Activated B cell treated with CpG ODN at 0.5 μM for 24 hours (primary cell): Measurements from ENCODE around the gene FLNC. TPM values are rescaled to one million over a fixed set of nuclear protein-coding genes. Genes with fewer than 3 reads are reported as not detected.

Source experiments
- ATAC-seq: fragments of 200-7000 bp; cut with Tn5 transposase; one replicate; pipeline ENCODE4 v1.10.0; 2021; ENCODE audit warnings: low read depth, mild to moderate bottlenecking, moderate library complexity
- CTCF ChIA-PET: fragments of 350-600 bp; sonication (Branson Sonifier 250); formaldehyde crosslinking; loops from one replicate; lab custom pipeline; 2021; ENCODE audit warnings: antibody characterized with exemption; lab: Charles Lee
- POLR2A ChIA-PET: fragments of 350-600 bp; sonication (Branson Sonifier 250); formaldehyde crosslinking; loops from one replicate; lab custom pipeline; 2021; ENCODE audit warnings: antibody characterized with exemption; lab: Charles Lee
- DNase-seq: peaks from one replicate; pipeline ENCODE4 v3.0.0; 2022
- H3K27ac Mint-ChIP-seq: one replicate; pipeline ENCODE4 v1.8.0; 2020; ENCODE audit warnings: mixed read lengths
- H3K27me3 Mint-ChIP-seq: one replicate; pipeline ENCODE4 v1.8.0; 2021; ENCODE audit warnings: mixed read lengths
- H3K36me3 Mint-ChIP-seq: one replicate; pipeline ENCODE4 v1.8.0; 2021; ENCODE audit warnings: low read depth, mixed read lengths
- H3K4me1 Mint-ChIP-seq: one replicate; pipeline ENCODE4 v1.8.0; 2021; ENCODE audit warnings: mixed read lengths
- H3K4me3 Mint-ChIP-seq: one replicate; pipeline ENCODE4 v1.8.0; 2020; ENCODE audit warnings: mild to moderate bottlenecking, mixed read lengths
- H3K9me3 Mint-ChIP-seq: one replicate; pipeline ENCODE4 v1.8.0; 2020; ENCODE audit warnings: mixed read lengths
- CTCF ChIP-seq: fragments of 200-600 bp; IDR thresholded peaks from one replicate; pipeline ENCODE4 v1.8.0; 2022; ENCODE audit warnings: antibody characterized with exemption, mild to moderate bottlenecking
- intact Hi-C: fragments of 100-400 bp; cut with micrococcal nuclease; formaldehyde crosslinking; loops from one replicate; pipeline ENCODE4 v1.15.1; 2024
- total RNA-seq: library from RNA; stranded (reverse); gene quantifications from 2 replicates; pipeline ENCODE4 v1.2.3, GENCODE V29; 2022

Gene FLNC
- total RNA-seq, 1 donor from 2014 or later, result not detected

GRCh38 chr7:128832880-128833147 lies 2.6 kb downstream of the FLNC start:
- H3K4me1 Mint-ChIP-seq, result peaks cover 24% of the 10 kb centered on the region
- DNase-seq (no peak), ATAC-seq (no peak)
- intact Hi-C loops, result no loop called here
- no peak overlapping the region for H3K4me3 Mint-ChIP-seq
- H3K36me3 Mint-ChIP-seq, result no peaks in the 10 kb centered on the region
- no peak overlapping the region for H3K27ac Mint-ChIP-seq
- ChIA-PET POLR2A (no interaction called here), CTCF (interaction anchor here (1.0 kb wide), 1 partner anchor 51 kb away, joined by 3 read pairs; no protein-coding TSS in a partner anchor)
- TF ChIP-seq CTCF, result no peak
- H3K27me3 Mint-ChIP-seq, result peaks cover 24% of the 10 kb centered on the region
- H3K9me3 Mint-ChIP-seq, result no peaks in the 10 kb centered on the region

- Mint-ChIP-seq H3K27ac (no peak overlapping the region), H3K4me1 (peaks cover 24% of the 10 kb centered on the region), H3K9me3 (no peaks in the 10 kb centered on the region), H3K36me3 (no peaks in the 10 kb centered on the region), H3K27me3 (peaks cover 18% of the 10 kb centered on the region), H3K4me3 (no peak overlapping the region)
- no peak for DNase-seq
- CTCF ChIA-PET, result interaction anchor here (1.0 kb wide), 1 partner anchor 51 kb away, joined by 3 read pairs; no protein-coding TSS in a partner anchor
- no peak for TF ChIP-seq CTCF
- intact Hi-C loops, result no loop called here
- POLR2A ChIA-PET, result no interaction called here
- ATAC-seq, result no peak
These were observed 3.1 kb downstream of the FLNC start for GRCh38 chr7:128833148-128833945.

GRCh38 chr7:128833946-128834325 lies 3.7 kb downstream of the FLNC start:
- no peaks in the 10 kb centered on the region for H3K9me3 Mint-ChIP-seq
- no peaks in the 10 kb centered on the region for H3K36me3 Mint-ChIP-seq
- TF ChIP-seq CTCF, result no peak
- DNase-seq, result no peak
- CTCF ChIA-PET, result interaction anchor here (1.0 kb wide), 1 partner anchor 50 kb away, joined by 3 read pairs; no protein-coding TSS in a partner anchor
- H3K27me3 Mint-ChIP-seq, result peaks cover 12% of the 10 kb centered on the region
- H3K27ac Mint-ChIP-seq, result no peak overlapping the region
- POLR2A ChIA-PET, result no interaction called here
- ATAC-seq, result no peak
- intact Hi-C loops, result no loop called here
- no peak overlapping the region for H3K4me3 Mint-ChIP-seq
- peaks cover 24% of the 10 kb centered on the region for H3K4me1 Mint-ChIP-seq

- intact Hi-C loops, result no loop called here
- no peaks in the 10 kb centered on the region for H3K36me3 Mint-ChIP-seq
These were observed 5.1 kb downstream of the FLNC start for GRCh38 chr7:128835231-128835751.

More at GRCh38 chr7:128835231-128835751, 5.1 kb downstream of the FLNC start:
- H3K27me3 Mint-ChIP-seq, result peaks cover 6% of the 10 kb centered on the region
- no peak for TF ChIP-seq CTCF
- ATAC-seq (no peak), DNase-seq (no peak)
- H3K9me3 Mint-ChIP-seq, result no peaks in the 10 kb centered on the region
- no peak overlapping the region for H3K4me3 Mint-ChIP-seq
- ChIA-PET CTCF (interaction anchor here (1.0 kb wide), 1 partner anchor 48 kb away, joined by 3 read pairs; no protein-coding TSS in a partner anchor), POLR2A (interaction anchor here (0.5 kb wide), 1 partner anchor 66 kb away, joined by 7 read pairs; no protein-coding TSS in a partner anchor)
- H3K4me1 Mint-ChIP-seq, result peaks cover 15% of the 10 kb centered on the region
- no peak overlapping the region for H3K27ac Mint-ChIP-seq
